Posterior cingulate gyrus (tissue), 11 donors: ENCODE measurements around the gene FXYD4.
A peak's percentile ranks its signal among the peaks of the same experiment; 100 is the strongest.

ENCODE experiments used
- DNase-seq, 10 donors: peaks; one replicate each; pipeline versions ENCODE4 v3.0.0 to v3.0.0-alpha.2; 2020 to 2021; ENCODE audit warnings: mixed read lengths in 3 of 10
- intact Hi-C: fragments of 100-400 bp; cut with DNase I; formaldehyde crosslinking; loops from one replicate; pipeline ENCODE4 v1.15.1; 2023

The FXYD4 gene

GRCh38 chr10:43342279-43343125 lies 28.9 kb upstream of the FXYD4 start:
- peak in 5 of 10 donors; percentile 8 to 89 (median 77) for DNase-seq
- intact Hi-C loops = loop anchor here (10.0 kb wide), 1 partner anchor 138 kb away; no protein-coding TSS in a partner anchor

GRCh38 chr10:43343126-43343525 lies 28.3 kb upstream of the FXYD4 start:
- intact Hi-C loops = loop anchor here (10.0 kb wide), 1 partner anchor 138 kb away; no protein-coding TSS in a partner anchor

GRCh38 chr10:43344051-43344450 lies 27.4 kb upstream of the FXYD4 start:
- intact Hi-C loops = loop anchor here (10.0 kb wide), 1 partner anchor 139 kb away; no protein-coding TSS in a partner anchor
- peak in 3 of 10 donors; percentile 11 to 74 (median 49) for DNase-seq

More at GRCh38 chr10:43343126-43343525, 28.3 kb upstream of the FXYD4 start:
- DNase-seq = peak in 4 of 10 donors; percentile 21 to 82 (median 73)

GRCh38 chr10:43347997-43348396 lies 23.4 kb upstream of the FXYD4 start:
- peak in 3 of 10 donors; percentile 14 to 24 (median 18) for DNase-seq
- intact Hi-C loops = loop anchor here (1.0 to 10.0 kb wide), 2 partner anchors 55 to 143 kb away; no protein-coding TSS in a partner anchor

- peak; percentile 82 to 99 (median 92) for DNase-seq
- intact Hi-C loops = loop anchor here (1.0 to 10.0 kb wide), 2 partner anchors 55 to 144 kb away; no protein-coding TSS in a partner anchor
These were observed 22.7 kb upstream of the FXYD4 start for GRCh38 chr10:43348511-43349312.

- intact Hi-C loops = loop anchor here (5.0 kb wide), 1 partner anchor 37 kb away; no protein-coding TSS in a partner anchor
- peak in 2 of 10 donors; percentile 72 to 74 for DNase-seq
These were observed 21.3 kb upstream of the FXYD4 start for GRCh38 chr10:43350156-43350555.

GRCh38 chr10:43350686-43351085 lies 20.8 kb upstream of the FXYD4 start:
- intact Hi-C loops = loop anchor here (5.0 kb wide), 1 partner anchor 37 kb away; no protein-coding TSS in a partner anchor
- peak in 5 of 10 donors; percentile 30 to 89 (median 80) for DNase-seq

- DNase-seq = peak in 3 of 10 donors; percentile 60 to 81 (median 77)
- intact Hi-C loops = loop anchor here (5.0 kb wide), 1 partner anchor 36 kb away; no protein-coding TSS in a partner anchor
These were observed 20.1 kb upstream of the FXYD4 start for GRCh38 chr10:43351301-43351700.

- intact Hi-C loops = loop anchor here (5.0 kb wide), 1 partner anchor 34 kb away; no protein-coding TSS in a partner anchor
- peak in 2 of 10 donors; percentile 26 to 29 for DNase-seq
These were observed 18.5 kb upstream of the FXYD4 start for GRCh38 chr10:43352951-43353350.

GRCh38 chr10:43353495-43354329 lies 17.7 kb upstream of the FXYD4 start:
- intact Hi-C loops = loop anchor here (5.0 kb wide), 1 partner anchor 34 kb away; no protein-coding TSS in a partner anchor
- DNase-seq = no peak

- DNase-seq = peak in 1 of 10 donors; percentile 4
- intact Hi-C loops = loop anchor here (5.0 kb wide), 1 partner anchor 33 kb away; no protein-coding TSS in a partner anchor
These were observed 17.2 kb upstream of the FXYD4 start for GRCh38 chr10:43354330-43354635.

- no peak for DNase-seq
- intact Hi-C loops = loop anchor here (5.0 kb wide), 1 partner anchor 32 kb away; no protein-coding TSS in a partner anchor
These were observed 16.5 kb upstream of the FXYD4 start for GRCh38 chr10:43354879-43355380.

GRCh38 chr10:43355749-43356371 lies 15.6 kb upstream of the FXYD4 start:
- intact Hi-C loops = no loop called here

GRCh38 chr10:43360086-43360485 lies 11.3 kb upstream of the FXYD4 start:
- intact Hi-C loops = no loop called here
- DNase-seq = no peak

More at GRCh38 chr10:43355749-43356371, 15.6 kb upstream of the FXYD4 start:
- no peak for DNase-seq

- intact Hi-C loops = no loop called here
- peak in 2 of 10 donors; percentile 6 to 8 for DNase-seq
These were observed 9.8 kb upstream of the FXYD4 start for GRCh38 chr10:43361547-43362190.

- DNase-seq = peak; percentile 85 to 99 (median 96)
- intact Hi-C loops = no loop called here
These were observed 9.1 kb upstream of the FXYD4 start for GRCh38 chr10:43362191-43362839.

- DNase-seq = peak in 1 of 10 donors; percentile 39
- intact Hi-C loops = no loop called here
These were observed 6.4 kb upstream of the FXYD4 start for GRCh38 chr10:43365001-43365400.

- DNase-seq = peak in 2 of 10 donors; percentile 4 to 62
These were observed 1.5 kb upstream of the FXYD4 start for GRCh38 chr10:43369921-43370320.

More at GRCh38 chr10:43369921-43370320, 1.5 kb upstream of the FXYD4 start:
- intact Hi-C loops = no loop called here
